Upper lobe of left lung (tissue), 6 donors: ENCODE data around the gene PACSIN1. TPM values are rescaled to one million over a fixed set of nuclear protein-coding genes. Genes with fewer than 3 reads are reported as not detected.

Source experiments
- ATAC-seq, 2 donors: fragments of 200-7000 bp; cut with Tn5 transposase; one replicate each; pipeline ENCODE4 v1.9.1; 2022; ENCODE audit warnings: mild to moderate bottlenecking in 2 of 2, moderate library complexity in 2 of 2; ENCODE audit not compliant: low FRiP score in 2 of 2
- DNase-seq, 2 donors: peaks; one replicate each; pipeline ENCODE4 v3.0.0-alpha.2; 2019 to 2020
- H3K27ac ChIP-seq, 4 donors: fragments of 200-600 bp; sonication (generic); one replicate each; pipeline ENCODE4 v1.5.1; 2016 to 2019
- H3K27me3 ChIP-seq, 4 donors: fragments of 200-600 bp; sonication (generic); one replicate each; pipeline ENCODE4 v1.5.1; 2017 to 2019
- H3K36me3 ChIP-seq, 4 donors: fragments of 200-600 bp; sonication (generic); one replicate each; pipeline ENCODE4 v1.5.1; 2016 to 2019
- H3K4me1 ChIP-seq, 4 donors: fragments of 200-600 bp; sonication (generic); one replicate each; pipeline ENCODE4 v1.5.1; 2018 to 2019
- H3K4me3 ChIP-seq, 4 donors: fragments of 200-600 bp; sonication (generic); one replicate each; pipeline ENCODE4 v1.5.1; 2017 to 2019; ENCODE audit warnings: mild to moderate bottlenecking in 2 of 4, moderate library complexity in 1 of 4
- H3K9me3 ChIP-seq, 4 donors: fragments of 200-600 bp; sonication (generic); one replicate each; pipeline ENCODE4 v1.5.1; 2018 to 2019
- EP300 ChIP-seq, 4 donors: sonication (generic); formaldehyde crosslinking; IDR thresholded peaks; one replicate each; pipeline ENCODE4 v1.5.1; 2017; ENCODE audit warnings: antibody characterized with exemption in 4 of 4, control low read depth in 2 of 4
- POLR2A ChIP-seq, 4 donors: fragments of 450-650 bp; IDR thresholded peaks; one replicate each; pipeline ENCODE4 v1.5.1; 2016 to 2017; ENCODE audit warnings: antibody characterized with exemption in 4 of 4, mild to moderate bottlenecking in 2 of 4
- POLR2AphosphoS5 ChIP-seq, 2 donors: sonication (generic); formaldehyde crosslinking; IDR thresholded peaks; one replicate each; pipeline ENCODE4 v1.5.1; 2017; ENCODE audit warnings: antibody characterized with exemption in 2 of 2
- WGBS, 2 donors: methylation state at CpG; one replicate each; pipeline ENCODE4 v1.1.5; 2017 to 2018; 5-methylcytosine and 5-hydroxymethylcytosine counted together
- total RNA-seq, 6 donors: library from RNA; depleted of rRNA in 4 of 6; stranded (reverse); fragments of >200 nt in 4 of 6; gene quantifications; one replicate each; pipeline versions ENCODE4 v1.1.0 to v1.2.1, GENCODE V29; 2016 to 2021
- TF ChIP-seq, protein P1 (sequence below), 6 experiments: fragments of 450-650 bp in 4 of 6; fragments of 200-600 bp in 2 of 6; sonication (generic) in 2 of 6; IDR thresholded peaks; one replicate each; pipeline ENCODE4 v1.5.1; 2016 to 2019; ENCODE audit warnings: antibody characterized with exemption in 6 of 6
- donor health status: DM: no; HTN: no; CAD: no; lungs with moderate emphysema.
- donor health status: DM: no; HTN: yes; CAD: no; lungs with severe emphysema.

PACSIN1 gene
- total RNA-seq, 6 donors from 2014 or later: 0.06 to 3.0 (median 0.17) TPM; not detected in 3

DNA sequence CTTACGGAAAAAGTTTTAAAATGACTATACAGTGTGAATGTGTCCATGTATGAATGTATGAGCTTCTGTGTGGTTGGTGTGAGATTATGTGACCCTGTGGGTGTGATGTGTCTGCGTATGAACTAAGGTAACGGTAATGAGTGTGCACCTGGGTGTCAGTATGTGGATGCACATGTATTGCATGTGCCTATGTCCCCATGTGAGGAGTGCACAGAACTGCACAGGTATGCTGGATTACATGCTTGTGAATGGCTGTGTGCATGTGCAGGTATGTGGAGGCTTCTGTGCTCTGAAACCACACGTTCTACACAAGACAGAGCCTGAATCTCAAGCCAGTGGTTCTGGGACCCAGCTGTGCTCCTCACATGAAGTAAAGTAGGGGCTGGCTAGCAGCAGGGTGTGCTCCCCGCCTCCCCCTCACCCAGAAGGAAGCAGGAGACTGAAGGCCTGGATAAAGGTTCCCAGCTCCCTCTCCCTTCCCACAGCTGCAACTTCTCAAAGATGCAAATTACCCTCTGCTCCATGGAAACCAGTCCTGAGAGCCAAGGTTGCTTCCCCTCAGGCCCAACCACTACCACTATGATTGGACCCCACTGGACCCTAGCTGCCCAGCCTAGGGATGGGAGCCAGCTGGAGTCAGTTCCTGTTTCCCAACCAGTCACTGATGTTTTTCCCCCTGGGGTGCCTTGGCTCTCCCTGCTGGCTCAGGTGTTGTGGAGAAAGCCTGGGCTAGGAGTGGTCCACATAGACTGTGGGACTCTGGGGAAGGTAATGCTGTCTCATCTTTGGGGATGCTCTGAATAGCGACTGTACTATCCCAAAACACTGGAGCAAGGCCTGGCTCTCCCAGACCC lies 115.1 kb downstream of the PACSIN1 start:
- DNase-seq (no peak), ATAC-seq (no peak)
- Histone ChIP-seq H3K27ac (no peak overlapping the region), H3K27me3 (no peaks in the 10 kb centered on the region), H3K9me3 (no peaks in the 10 kb centered on the region), H3K4me1 (no peaks in the 10 kb centered on the region), H3K4me3 (no peak overlapping the region), H3K36me3 (no peaks in the 10 kb centered on the region)
- TF ChIP-seq POLR2A (IDR thresholded peaks at IDR 0.05) (no peak), EP300 (IDR thresholded peaks at IDR 0.05) (no peak), POLR2AphosphoS5 (IDR thresholded peaks at IDR 0.05) (no peak)
- TF ChIP-seq, protein P1, sequence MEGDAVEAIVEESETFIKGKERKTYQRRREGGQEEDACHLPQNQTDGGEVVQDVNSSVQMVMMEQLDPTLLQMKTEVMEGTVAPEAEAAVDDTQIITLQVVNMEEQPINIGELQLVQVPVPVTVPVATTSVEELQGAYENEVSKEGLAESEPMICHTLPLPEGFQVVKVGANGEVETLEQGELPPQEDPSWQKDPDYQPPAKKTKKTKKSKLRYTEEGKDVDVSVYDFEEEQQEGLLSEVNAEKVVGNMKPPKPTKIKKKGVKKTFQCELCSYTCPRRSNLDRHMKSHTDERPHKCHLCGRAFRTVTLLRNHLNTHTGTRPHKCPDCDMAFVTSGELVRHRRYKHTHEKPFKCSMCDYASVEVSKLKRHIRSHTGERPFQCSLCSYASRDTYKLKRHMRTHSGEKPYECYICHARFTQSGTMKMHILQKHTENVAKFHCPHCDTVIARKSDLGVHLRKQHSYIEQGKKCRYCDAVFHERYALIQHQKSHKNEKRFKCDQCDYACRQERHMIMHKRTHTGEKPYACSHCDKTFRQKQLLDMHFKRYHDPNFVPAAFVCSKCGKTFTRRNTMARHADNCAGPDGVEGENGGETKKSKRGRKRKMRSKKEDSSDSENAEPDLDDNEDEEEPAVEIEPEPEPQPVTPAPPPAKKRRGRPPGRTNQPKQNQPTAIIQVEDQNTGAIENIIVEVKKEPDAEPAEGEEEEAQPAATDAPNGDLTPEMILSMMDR (IDR thresholded peaks at IDR 0.05): no peak
- WGBS, 2 donors: 90 to 94% methylated on average over 6 of the region's 6 CpGs

DNA sequence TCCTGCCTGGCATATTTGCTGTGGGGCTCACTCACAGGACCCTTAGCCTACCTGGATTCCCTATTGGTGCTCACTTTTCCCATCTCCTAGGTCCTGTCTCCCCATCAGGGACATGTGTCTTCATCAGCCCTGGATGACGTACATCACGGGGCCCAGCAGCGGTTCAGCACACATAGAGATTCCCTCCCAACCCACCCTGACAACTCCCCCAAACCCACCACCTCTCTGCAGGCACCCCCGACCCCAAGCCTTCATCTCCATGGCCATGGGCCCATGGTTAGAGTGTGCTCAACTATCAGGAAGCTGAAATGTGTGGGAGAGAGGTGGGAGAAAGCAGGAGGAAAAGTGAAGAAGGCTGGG lies 115.7 kb downstream of the PACSIN1 start:
- no peak for ATAC-seq
- Histone ChIP-seq H3K9me3 (no peaks in the 10 kb centered on the region), H3K36me3 (peaks cover 0 to 5% (median 0%) of the 10 kb centered on the region in 4 donors), H3K27me3 (no peaks in the 10 kb centered on the region), H3K4me1 (no peaks in the 10 kb centered on the region), H3K4me3 (no peak overlapping the region), H3K27ac (no peak overlapping the region)
- WGBS, 2 donors: 98% methylated on average over 4 of the region's 4 CpGs
- TF ChIP-seq POLR2A (IDR thresholded peaks at IDR 0.05) (no peak), EP300 (IDR thresholded peaks at IDR 0.05) (no peak), POLR2AphosphoS5 (IDR thresholded peaks at IDR 0.05) (no peak)
- TF ChIP-seq, protein P1 (IDR thresholded peaks at IDR 0.05): no peak
- DNase-seq: no peak

DNA sequence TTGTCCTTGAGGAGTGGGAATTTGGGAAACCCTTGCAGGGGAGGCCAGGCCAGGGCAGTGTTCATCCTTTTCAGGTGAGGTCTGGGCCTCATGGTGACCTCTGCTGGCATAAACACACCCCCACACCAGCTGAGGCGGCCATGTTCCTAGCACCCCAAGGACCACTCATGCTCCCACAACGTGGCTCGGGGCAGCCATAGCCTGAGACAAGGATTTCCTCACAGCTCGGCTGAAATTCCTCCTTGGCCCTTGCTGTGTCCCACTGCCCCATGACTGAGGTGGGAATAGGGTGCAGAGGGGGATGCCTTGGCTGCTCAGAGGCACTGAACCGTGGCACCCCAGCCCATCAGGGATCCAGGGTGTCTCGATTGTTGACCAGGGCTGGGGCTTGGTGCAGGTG lies 117.6 kb downstream of the PACSIN1 start:
- DNase-seq (no peak), ATAC-seq (no peak)
- TF ChIP-seq EP300 (IDR thresholded peaks at IDR 0.05): no peak
- TF ChIP-seq, protein P1 (IDR thresholded peaks at IDR 0.05): peak in 2 of 6 experiments; percentile 22 to 28
- H3K27ac ChIP-seq: no peak overlapping the region
- H3K4me1 ChIP-seq: no peaks in the 10 kb centered on the region
- 80 to 87% methylated on average over 2 to 6 of the region's 6 CpGs for WGBS, 2 donors
- peaks cover 6 to 18% (median 8%) of the 10 kb centered on the region in 4 donors for H3K36me3 ChIP-seq
- no peaks in the 10 kb centered on the region for H3K27me3 ChIP-seq
- no peaks in the 10 kb centered on the region for H3K9me3 ChIP-seq
- H3K4me3 ChIP-seq: no peak overlapping the region

GRCh38 chr6:34583861-34584604 lies 118.2 kb downstream of the PACSIN1 start:
- H3K4me3 ChIP-seq: no peak overlapping the region
- no peaks in the 10 kb centered on the region for H3K9me3 ChIP-seq
- H3K27me3 ChIP-seq: no peaks in the 10 kb centered on the region
- WGBS, 2 donors: 77 to 79% methylated on average over 5 of the region's 5 CpGs
- no peak overlapping the region for H3K27ac ChIP-seq
- DNase-seq: no peak
- no peaks in the 10 kb centered on the region for H3K4me1 ChIP-seq
- H3K36me3 ChIP-seq: peaks cover 6 to 24% (median 12%) of the 10 kb centered on the region in 4 donors
- ATAC-seq: no peak
- no peak for TF ChIP-seq EP300 (IDR thresholded peaks at IDR 0.05)
- TF ChIP-seq POLR2A (IDR thresholded peaks at IDR 0.05): no peak
- TF ChIP-seq, protein P1 (IDR thresholded peaks at IDR 0.05): no peak
- no peak for TF ChIP-seq POLR2AphosphoS5 (IDR thresholded peaks at IDR 0.05)
